IMR-90 (cell line): ENCODE measurements around the gene SLIT3.

ENCODE experiments used
- CTCF ChIP-seq: conservative IDR thresholded peaks from 2 replicates; pipeline ENCODE4 v1.5.1; 2012; ENCODE audit warnings: mild to moderate bottlenecking, low read depth, low read length, improper control_type of control experiment
- POLR2A ChIP-seq: IDR thresholded peaks from 2 replicates; pipeline ENCODE4 v1.6.1; 2012; ENCODE audit warnings: mild to moderate bottlenecking, low read depth, low read length
- SMC3 ChIP-seq: fragments of 150-350 bp; IDR thresholded peaks from 2 replicates; pipeline ENCODE4 v1.6.1; 2016; ENCODE audit warnings: low read depth, mild to moderate bottlenecking, antibody characterized with exemption, low read length, moderate library complexity
- TF ChIP-seq, protein P1 (sequence below): fragments of 150-350 bp; IDR thresholded peaks from 2 replicates; pipeline ENCODE4 v1.6.1; 2016; ENCODE audit warnings: low read depth, mild to moderate bottlenecking, low read length, moderate library complexity, borderline replicate concordance

- TF ChIP-seq SMC3 = no peak
- TF ChIP-seq POLR2A = no peak
- no peak for TF ChIP-seq CTCF
- TF ChIP-seq, protein P1, sequence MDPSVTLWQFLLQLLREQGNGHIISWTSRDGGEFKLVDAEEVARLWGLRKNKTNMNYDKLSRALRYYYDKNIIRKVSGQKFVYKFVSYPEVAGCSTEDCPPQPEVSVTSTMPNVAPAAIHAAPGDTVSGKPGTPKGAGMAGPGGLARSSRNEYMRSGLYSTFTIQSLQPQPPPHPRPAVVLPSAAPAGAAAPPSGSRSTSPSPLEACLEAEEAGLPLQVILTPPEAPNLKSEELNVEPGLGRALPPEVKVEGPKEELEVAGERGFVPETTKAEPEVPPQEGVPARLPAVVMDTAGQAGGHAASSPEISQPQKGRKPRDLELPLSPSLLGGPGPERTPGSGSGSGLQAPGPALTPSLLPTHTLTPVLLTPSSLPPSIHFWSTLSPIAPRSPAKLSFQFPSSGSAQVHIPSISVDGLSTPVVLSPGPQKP = no peak
These were observed 634.6 kb downstream of the SLIT3 start for GRCh38 chr5:168666356-168666755.
